ENCODE data around the gene SRSF3.
"Not testable (repeated sequence)": the region's sequence is repeated elsewhere in the genome, so short reads cannot be mapped to it uniquely, and the experiment has no call there.

Gene SRSF3

GRCh38 chr6:36576578-36576977, 17.6 kb upstream of the SRSF3 start:
- DNase-seq (ENCODE audit: low read depth), result no peak

GRCh38 chr6:36577301-36577700, 16.9 kb upstream of the SRSF3 start:
- DNase-seq (ENCODE audit: low read depth), result no peak

GRCh38 chr6:36578030-36578429, 16.1 kb upstream of the SRSF3 start:
- no peak for DNase-seq (ENCODE audit: low read depth)

- no peak for DNase-seq (ENCODE audit: low read depth)
Measured at GRCh38 chr6:36578431-36578830, 15.7 kb upstream of the SRSF3 start.

GRCh38 chr6:36580184-36580526, 14.0 kb upstream of the SRSF3 start:
- DNase-seq (ENCODE audit: low read depth), result no peak

- no peak for DNase-seq (ENCODE audit: low read depth)
Measured at GRCh38 chr6:36581716-36582115, 12.4 kb upstream of the SRSF3 start.

GRCh38 chr6:36586606-36587005, 7.6 kb upstream of the SRSF3 start:
- no peak for DNase-seq (ENCODE audit: low read depth)

GRCh38 chr6:36589025-36589400, 5.1 kb upstream of the SRSF3 start:
- not testable (repeated sequence) for DNase-seq (ENCODE audit: low read depth)

- no peak for DNase-seq (ENCODE audit: low read depth)
Measured at GRCh38 chr6:36590237-36590636, 3.9 kb upstream of the SRSF3 start.

- no peak for DNase-seq (ENCODE audit: low read depth)
Measured at GRCh38 chr6:36592221-36592655, 1.9 kb upstream of the SRSF3 start.

- DNase-seq (ENCODE audit: low read depth), result no peak
Measured at GRCh38 chr6:36593569-36594028, 563 bp upstream of the SRSF3 start.

- no peak for DNase-seq (ENCODE audit: low read depth)
Measured at GRCh38 chr6:36594816-36595643, 868 bp downstream of the SRSF3 start.

GRCh38 chr6:36596356-36596755, 2.2 kb downstream of the SRSF3 start:
- no peak for DNase-seq (ENCODE audit: low read depth)

- no peak for DNase-seq (ENCODE audit: low read depth)
Measured at GRCh38 chr6:36597775-36598174, 3.6 kb downstream of the SRSF3 start.

GRCh38 chr6:36598326-36598725, 4.2 kb downstream of the SRSF3 start:
- DNase-seq (ENCODE audit: low read depth), result no peak

GRCh38 chr6:36598739-36599318, 4.7 kb downstream of the SRSF3 start:
- no peak for DNase-seq (ENCODE audit: low read depth)

GRCh38 chr6:36599791-36600209, 5.6 kb downstream of the SRSF3 start:
- DNase-seq (ENCODE audit: low read depth), result no peak

- no peak for DNase-seq (ENCODE audit: low read depth)
Measured at GRCh38 chr6:36600564-36601146, 6.5 kb downstream of the SRSF3 start.

GRCh38 chr6:36601818-36602217, 7.7 kb downstream of the SRSF3 start:
- not testable (repeated sequence) for DNase-seq (ENCODE audit: low read depth)

- no peak for DNase-seq (ENCODE audit: low read depth)
Measured at GRCh38 chr6:36603222-36604089, 9.3 kb downstream of the SRSF3 start.

GRCh38 chr6:36604090-36605060, 10.2 kb downstream of the SRSF3 start:
- DNase-seq (ENCODE audit: low read depth), result no peak
